ENCODE data around the gene MAD1L1. TPM values are rescaled to one million over a fixed set of nuclear protein-coding genes. Genes with fewer than 3 reads are reported as not detected.

Gene MAD1L1
- total and polyA plus RNA-seq, 2 of the 4 experiments (the other 2 are of a cell fraction): 29.0 to 40.9 TPM

GRCh38 chr7:2202361-2202761, 30.4 kb downstream of the MAD1L1 start:
- Histone ChIP-seq H4K5ac (ENCODE audit: low read depth, low read length) (no peak overlapping the region), H2AFZ (replicated peaks; ENCODE audit: low read length, poor library complexity) (no peak overlapping the region), H3K4me1 (ENCODE audit: control insufficient read depth, insufficient read depth, low read length) (peaks cover 16% of the 10 kb centered on the region), H2BK15ac (ENCODE audit: low read depth, low read length) (no peak overlapping the region), H2AK9ac (replicated peaks; ENCODE audit: low read depth, low read length, poor library complexity) (no peak overlapping the region), H3K14ac (replicated peaks; ENCODE audit: low read depth, low read length) (no peak overlapping the region), H3K79me1 (ENCODE audit: low read depth in 1 of 2, low read length in 2 of 2) (peaks cover 0 to 25% of the 10 kb centered on the region in 2 experiments), H3K56ac (ENCODE audit: extremely low read depth, insufficient read depth, low read length) (no peak overlapping the region), H4K20me1 (ENCODE audit: insufficient read depth, low read length) (peaks cover 4% of the 10 kb centered on the region), H3K23ac (ENCODE audit: low read depth, low read length) (no peak overlapping the region), H3K4ac (ENCODE audit: low read depth, low read length) (no peak overlapping the region), H2BK20ac (ENCODE audit: low read depth, low read length) (no peak overlapping the region), H3K27ac (ENCODE audit: insufficient read depth, low read length) (no peak overlapping the region), H3K9ac (ENCODE audit: low read depth, low read length) (no peak overlapping the region), H3K27me3 (ENCODE audit: control insufficient read depth, insufficient read depth, low read length) (no peaks in the 10 kb centered on the region), H4K91ac (ENCODE audit: insufficient read depth, low read depth, low read length) (no peak overlapping the region), H2AK5ac (ENCODE audit: low read depth, low read length) (no peak overlapping the region), H3K9me1 (ENCODE audit: insufficient read depth, low read length) (peaks cover 14% of the 10 kb centered on the region), H2BK120ac (ENCODE audit: low read depth, low read length) (no peak overlapping the region), H3K18ac (ENCODE audit: low read depth, low read length) (no peak overlapping the region), H3K9me3 (ENCODE audit: control insufficient read depth, insufficient read depth, low read length) (no peaks in the 10 kb centered on the region), H3K4me2 (ENCODE audit: low read depth, low read length) (no peak overlapping the region), H3K4me3 (ENCODE audit: insufficient read depth, low read depth, low read length) (no peak overlapping the region), H4K8ac (ENCODE audit: low read depth in 2 of 2, low read length in 2 of 2) (no peak overlapping the region), H2BK5ac (ENCODE audit: low read depth, low read length, poor library complexity, severe bottlenecking) (no peak overlapping the region), H3K36me3 (ENCODE audit: control insufficient read depth, insufficient read depth, low read length) (peaks cover 16% of the 10 kb centered on the region; the same call in 1 of the 2 replicates)
- CTCF ChIA-PET: no interaction called here
- TF ChIP-seq ELK1 (IDR thresholded peaks at IDR 0.05; ENCODE audit: borderline replicate concordance, low read depth, low read length) (no peak), RFX5 (IDR thresholded peaks at IDR 0.05; ENCODE audit: low read depth, low read length) (no peak), POLR2A (IDR thresholded peaks at IDR 0.05; ENCODE audit: low read depth, low read length) (no peak), MXI1 (IDR thresholded peaks at IDR 0.05; ENCODE audit: borderline replicate concordance, low read depth, low read length) (no peak), CHD1 (IDR thresholded peaks at IDR 0.05; ENCODE audit: low read depth, low read length) (no peak), SMC3 (IDR thresholded peaks at IDR 0.05; ENCODE audit: low read depth, low read length) (no peak)
- DNase-seq (no peak), ATAC-seq (ENCODE audit: low read depth) (no peak)
- in situ Hi-C loops (cut with MboI; ENCODE audit: low sequenced_read_pairs): loop anchor here (10.0 kb wide), 1 partner anchor 628 kb away; the partner anchor contains the start of gene PSMG3
- dilution Hi-C loops (cut with HindIII; ENCODE audit: low sequenced_read_pairs, unreplicated experiment): no loop called here
- WGBS, 2 experiments (ENCODE audit: extremely low coverage in 2 of 2, insufficient read length in 1 of 2): 94% methylated on average over 7 of the region's 14 CpGs; no CpG with 5 or more reads in 1 of the 2 experiments
- BruUV-seq (replicated peaks): no TSS peak
- POLR2A ChIA-PET (ENCODE audit: unreplicated experiment): no interaction called here
- intact Hi-C loops (cut with micrococcal nuclease): loop anchor here (10.0 kb wide), 1 partner anchor 98 kb away; no protein-coding TSS in a partner anchor
